Natural killer cell (primary cell): Measurements from ENCODE around the gene RABEPK. TPM values are rescaled to one million over a fixed set of nuclear protein-coding genes. Genes with fewer than 3 reads are reported as not detected.
"Not testable (repeated sequence)": the region's sequence is repeated elsewhere in the genome, so short reads cannot be mapped to it uniquely, and the experiment has no call there.

Source experiments
- ATAC-seq, 3 donors: fragments of 150-1000 bp in 2 of 3; fragments of 200-7000 bp in 1 of 3; cut with Tn5 transposase; 1 replicate in 1 of 3; 2 replicates in 2 of 3; pipeline ENCODE4 v1.10.0; 2021; ENCODE audit warnings: mild to moderate bottlenecking in 2 of 3, moderate library complexity in 2 of 3
- DNase-seq, 2 donors: peaks; one replicate each; pipeline versions ENCODE4 v3.0.0 to v3.0.0-alpha.2; 2013 to 2021; ENCODE audit warnings: mixed read lengths in 1 of 2
- H3K27ac ChIP-seq: one replicate; pipeline ENCODE4 v1.5.1; 2013; ENCODE audit warnings: mild to moderate bottlenecking, low read length
- H3K27me3 ChIP-seq: one replicate; pipeline ENCODE4 v1.6.1; 2013; ENCODE audit warnings: low read length; ENCODE audit not compliant: control insufficient read depth, insufficient read depth
- H3K36me3 ChIP-seq: one replicate; pipeline ENCODE4 v1.6.1; 2013; ENCODE audit warnings: low read length; ENCODE audit not compliant: control insufficient read depth, insufficient read depth
- H3K4me1 ChIP-seq: one replicate; pipeline ENCODE4 v1.6.1; 2013; ENCODE audit warnings: low read length; ENCODE audit not compliant: control insufficient read depth, insufficient read depth
- H3K4me3 ChIP-seq: one replicate; pipeline ENCODE4 v1.5.1; 2013; ENCODE audit warnings: low read length
- H3K9me3 ChIP-seq: one replicate; pipeline ENCODE4 v1.6.1; 2013; ENCODE audit warnings: low read length; ENCODE audit not compliant: control insufficient read depth, insufficient read depth
- H3K27ac Mint-ChIP-seq, 2 donors: one replicate each; pipeline ENCODE4 v1.8.0; 2022; ENCODE audit warnings: mild to moderate bottlenecking in 2 of 2, mixed read lengths in 2 of 2, moderate library complexity in 1 of 2
- H3K27me3 Mint-ChIP-seq, 2 donors: one replicate each; pipeline ENCODE4 v1.8.0; 2022; ENCODE audit warnings: low read depth in 2 of 2, mixed read lengths in 2 of 2
- H3K36me3 Mint-ChIP-seq: one replicate; pipeline ENCODE4 v1.8.0; 2022; ENCODE audit warnings: mixed read lengths
- H3K4me1 Mint-ChIP-seq, 2 donors: one replicate each; pipeline ENCODE4 v1.8.0; 2022; ENCODE audit warnings: mixed read lengths in 2 of 2
- H3K4me3 Mint-ChIP-seq: one replicate; pipeline ENCODE4 v1.8.0; 2022; ENCODE audit warnings: mild to moderate bottlenecking, moderate library complexity, mixed read lengths
- H3K9me3 Mint-ChIP-seq, 2 donors: one replicate each; pipeline ENCODE4 v1.8.0; 2022; ENCODE audit warnings: mixed read lengths in 2 of 2
- WGBS: methylation state at CpG from one replicate; pipeline ENCODE4 v1.1.7; 2013; ENCODE audit warnings: missing lambda C conversion rate; ENCODE audit not compliant: insufficient coverage; 5-methylcytosine and 5-hydroxymethylcytosine counted together
- intact Hi-C: fragments of 100-400 bp; cut with micrococcal nuclease; formaldehyde crosslinking; loops from one replicate; pipeline ENCODE4 v1.14.2; 2022
- total RNA-seq, 4 donors: library from RNA; stranded (reverse); fragments of 120-200 nt in 1 of 4; gene quantifications; one replicate each; pipeline versions ENCODE4 v1.2.3 to v1.2.4, GENCODE V29; 2013 to 2022
- TF ChIP-seq, protein P1 (sequence below): fragments of 200-600 bp; IDR thresholded peaks from one replicate; pipeline ENCODE4 v1.8.0; 2022; ENCODE audit warnings: antibody characterized with exemption

The RABEPK gene
- total RNA-seq, 3 donors from 2014 or later (not counting 1 experiment from before 2014, with no cell fraction given): 10.6 to 13.1 (median 11.8) TPM

GRCh38 chr9:125177888-125178287 is 22.5 kb upstream of the RABEPK start:
- intact Hi-C loops: no loop called here
- Histone ChIP-seq H3K9me3 (no peaks in the 10 kb centered on the region), H3K27ac (no peak overlapping the region), H3K36me3 (peaks cover 4% of the 10 kb centered on the region), H3K27me3 (no peaks in the 10 kb centered on the region), H3K4me1 (peaks cover 1% of the 10 kb centered on the region), H3K4me3 (no peak overlapping the region)
- H3K27me3 Mint-ChIP-seq: no peaks in the 10 kb centered on the region
- WGBS: 100% methylated on average over 1 of the region's 1 CpG
- H3K36me3 Mint-ChIP-seq: no peaks in the 10 kb centered on the region
- peak overlapping the region in 1 of 2 donors; percentile 56 for H3K27ac Mint-ChIP-seq
- ATAC-seq (no peak), DNase-seq (no peak)
- H3K9me3 Mint-ChIP-seq: no peaks in the 10 kb centered on the region
- H3K4me1 Mint-ChIP-seq: peaks cover 60 to 64% of the 10 kb centered on the region in 2 donors
- H3K4me3 Mint-ChIP-seq: no peak overlapping the region
- TF ChIP-seq, protein P1, sequence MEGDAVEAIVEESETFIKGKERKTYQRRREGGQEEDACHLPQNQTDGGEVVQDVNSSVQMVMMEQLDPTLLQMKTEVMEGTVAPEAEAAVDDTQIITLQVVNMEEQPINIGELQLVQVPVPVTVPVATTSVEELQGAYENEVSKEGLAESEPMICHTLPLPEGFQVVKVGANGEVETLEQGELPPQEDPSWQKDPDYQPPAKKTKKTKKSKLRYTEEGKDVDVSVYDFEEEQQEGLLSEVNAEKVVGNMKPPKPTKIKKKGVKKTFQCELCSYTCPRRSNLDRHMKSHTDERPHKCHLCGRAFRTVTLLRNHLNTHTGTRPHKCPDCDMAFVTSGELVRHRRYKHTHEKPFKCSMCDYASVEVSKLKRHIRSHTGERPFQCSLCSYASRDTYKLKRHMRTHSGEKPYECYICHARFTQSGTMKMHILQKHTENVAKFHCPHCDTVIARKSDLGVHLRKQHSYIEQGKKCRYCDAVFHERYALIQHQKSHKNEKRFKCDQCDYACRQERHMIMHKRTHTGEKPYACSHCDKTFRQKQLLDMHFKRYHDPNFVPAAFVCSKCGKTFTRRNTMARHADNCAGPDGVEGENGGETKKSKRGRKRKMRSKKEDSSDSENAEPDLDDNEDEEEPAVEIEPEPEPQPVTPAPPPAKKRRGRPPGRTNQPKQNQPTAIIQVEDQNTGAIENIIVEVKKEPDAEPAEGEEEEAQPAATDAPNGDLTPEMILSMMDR: no peak

GRCh38 chr9:125179776-125180175 is 20.6 kb upstream of the RABEPK start:
- DNase-seq, H3K27me3 Mint-ChIP-seq, H3K4me3 ChIP-seq, ATAC-seq, H3K27me3 ChIP-seq, H3K9me3 Mint-ChIP-seq, H3K36me3 ChIP-seq, intact Hi-C loops, H3K27ac ChIP-seq, H3K4me3 Mint-ChIP-seq, H3K4me1 ChIP-seq, H3K36me3 Mint-ChIP-seq, H3K9me3 ChIP-seq: not testable (repeated sequence)
- Mint-ChIP-seq H3K27ac (peak overlapping the region; percentile 41 to 66), H3K4me1 (peaks cover 65 to 75% of the 10 kb centered on the region in 2 donors)
- 80% methylated on average over 1 of the region's 4 CpGs for WGBS

- Histone ChIP-seq H3K4me1 (peaks cover 3% of the 10 kb centered on the region), H3K27me3 (no peaks in the 10 kb centered on the region), H3K27ac (no peak overlapping the region), H3K9me3 (no peaks in the 10 kb centered on the region), H3K36me3 (no peaks in the 10 kb centered on the region), H3K4me3 (no peak overlapping the region)
- H3K27me3 Mint-ChIP-seq: no peaks in the 10 kb centered on the region
- TF ChIP-seq, protein P1: no peak
- H3K36me3 Mint-ChIP-seq: no peaks in the 10 kb centered on the region
- H3K9me3 Mint-ChIP-seq: no peaks in the 10 kb centered on the region
- DNase-seq (no peak), ATAC-seq (no peak)
- H3K27ac Mint-ChIP-seq: no peak overlapping the region
- WGBS: 95% methylated on average over 9 of the region's 9 CpGs
- intact Hi-C loops: no loop called here
- peaks cover 60 to 76% of the 10 kb centered on the region in 2 donors for H3K4me1 Mint-ChIP-seq
- no peak overlapping the region for H3K4me3 Mint-ChIP-seq
Observed at GRCh38 chr9:125180876-125181275, 19.5 kb upstream of the RABEPK start.

- H3K4me1 Mint-ChIP-seq: peaks cover 51 to 68% of the 10 kb centered on the region in 2 donors
- not testable (repeated sequence) for H3K4me3 Mint-ChIP-seq
Observed at GRCh38 chr9:125181756-125182155, 18.6 kb upstream of the RABEPK start.

More at GRCh38 chr9:125181756-125182155, 18.6 kb upstream of the RABEPK start:
- H3K27ac Mint-ChIP-seq: peak overlapping the region; percentile 30 to 63
- H3K4me3 ChIP-seq, intact Hi-C loops, ATAC-seq, H3K27me3 ChIP-seq, H3K9me3 ChIP-seq, H3K27ac ChIP-seq, H3K4me1 ChIP-seq, H3K27me3 Mint-ChIP-seq, H3K36me3 ChIP-seq, DNase-seq, H3K36me3 Mint-ChIP-seq, H3K9me3 Mint-ChIP-seq: not testable (repeated sequence)
- WGBS: 100% methylated on average over 4 of the region's 4 CpGs
